Measurements from ENCODE around the gene ETS2.

ETS2 gene

DNA sequence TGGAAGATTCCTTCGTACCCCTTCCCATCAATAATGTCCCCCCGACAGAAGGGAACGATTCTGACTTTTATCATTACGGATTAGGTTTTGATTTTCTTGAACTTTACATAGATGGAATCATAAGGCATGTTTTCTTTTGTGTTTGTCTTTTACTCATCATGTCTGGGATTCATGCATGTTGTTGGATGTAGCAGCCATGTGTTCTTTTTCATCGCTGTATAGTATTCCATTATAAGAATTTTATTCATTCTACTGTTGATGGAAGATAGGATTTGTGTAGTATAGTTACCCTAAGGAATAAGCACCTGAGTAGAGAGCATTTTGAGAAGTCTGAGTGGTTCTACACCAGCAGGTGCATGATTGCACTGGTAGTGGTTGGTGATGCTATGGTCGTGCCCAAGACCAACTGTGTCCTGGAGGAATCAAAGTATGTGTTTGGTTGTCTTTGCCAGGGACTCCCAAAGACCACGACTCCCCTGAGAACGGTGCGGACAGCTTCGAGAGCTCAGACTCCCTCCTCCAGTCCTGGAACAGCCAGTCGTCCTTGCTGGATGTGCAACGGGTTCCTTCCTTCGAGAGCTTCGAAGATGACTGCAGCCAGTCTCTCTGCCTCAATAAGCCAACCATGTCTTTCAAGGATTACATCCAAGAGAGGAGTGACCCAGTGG is 13.5 kb downstream of the ETS2 start:
- Histone ChIP-seq H3K27me3 (ENCODE audit: low read length) (no peaks in the 10 kb centered on the region), H3K4me3 (ENCODE audit: insufficient read depth, low read length, poor library complexity, severe bottlenecking) (no peak overlapping the region), H3K4me2 (ENCODE audit: low read depth, low read length, poor library complexity, severe bottlenecking) (no peak overlapping the region), H3K9ac (ENCODE audit: low read length) (no peak overlapping the region), H3K9me2 (replicated peaks; ENCODE audit: insufficient read depth, low read length) (no peaks in the 10 kb centered on the region), H3K9me3 (ENCODE audit: insufficient read depth, low read length) (no peaks in the 10 kb centered on the region), H2AFZ (ENCODE audit: low read depth, low read length, severe bottlenecking) (no peak overlapping the region), H3K27ac (ENCODE audit: low read depth, low read length) (no peak overlapping the region), H3K79me2 (ENCODE audit: insufficient read depth, low read length) (no peaks in the 10 kb centered on the region), H3K36me3 (ENCODE audit: low read length) (peaks cover 30% of the 10 kb centered on the region), H4K20me1 (ENCODE audit: low read depth, low read length) (no peaks in the 10 kb centered on the region), H3F3A (ENCODE audit: insufficient read depth) (no peaks in the 10 kb centered on the region)
- TF ChIP-seq EZH2phosphoT487 (conservative IDR thresholded peaks at IDR 0.05; ENCODE audit: low read length), result no peak
- TF ChIP-seq, protein P1, sequence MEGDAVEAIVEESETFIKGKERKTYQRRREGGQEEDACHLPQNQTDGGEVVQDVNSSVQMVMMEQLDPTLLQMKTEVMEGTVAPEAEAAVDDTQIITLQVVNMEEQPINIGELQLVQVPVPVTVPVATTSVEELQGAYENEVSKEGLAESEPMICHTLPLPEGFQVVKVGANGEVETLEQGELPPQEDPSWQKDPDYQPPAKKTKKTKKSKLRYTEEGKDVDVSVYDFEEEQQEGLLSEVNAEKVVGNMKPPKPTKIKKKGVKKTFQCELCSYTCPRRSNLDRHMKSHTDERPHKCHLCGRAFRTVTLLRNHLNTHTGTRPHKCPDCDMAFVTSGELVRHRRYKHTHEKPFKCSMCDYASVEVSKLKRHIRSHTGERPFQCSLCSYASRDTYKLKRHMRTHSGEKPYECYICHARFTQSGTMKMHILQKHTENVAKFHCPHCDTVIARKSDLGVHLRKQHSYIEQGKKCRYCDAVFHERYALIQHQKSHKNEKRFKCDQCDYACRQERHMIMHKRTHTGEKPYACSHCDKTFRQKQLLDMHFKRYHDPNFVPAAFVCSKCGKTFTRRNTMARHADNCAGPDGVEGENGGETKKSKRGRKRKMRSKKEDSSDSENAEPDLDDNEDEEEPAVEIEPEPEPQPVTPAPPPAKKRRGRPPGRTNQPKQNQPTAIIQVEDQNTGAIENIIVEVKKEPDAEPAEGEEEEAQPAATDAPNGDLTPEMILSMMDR (IDR thresholded peaks at IDR 0.05; ENCODE audit: insufficient read depth, low read length, poor library complexity, severe bottlenecking), result no peak

DNA sequence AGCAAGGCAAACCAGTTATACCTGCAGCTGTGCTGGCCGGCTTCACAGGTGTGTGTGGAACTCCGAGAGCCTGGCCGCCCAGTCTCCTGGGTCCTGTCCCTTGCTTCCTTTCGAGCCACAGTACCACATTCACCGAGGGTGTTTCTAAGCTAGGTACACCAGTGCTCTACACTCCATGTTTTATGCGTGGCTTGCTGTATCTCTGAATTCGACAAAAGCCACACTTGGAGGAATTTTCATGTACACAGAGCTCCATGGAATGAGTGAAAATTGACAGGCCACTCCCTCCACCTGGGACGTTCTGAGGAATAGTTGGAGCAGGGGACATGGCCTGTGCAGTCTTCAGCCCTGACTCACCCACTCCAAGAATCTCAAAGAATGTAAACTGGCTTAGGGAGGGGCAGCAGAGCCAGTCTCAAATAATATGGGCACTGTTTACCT is 14.0 kb downstream of the ETS2 start:
- no peak overlapping the region for H3K9ac ChIP-seq (ENCODE audit: low read length)
- no peaks in the 10 kb centered on the region for H3K9me3 ChIP-seq (ENCODE audit: insufficient read depth, low read length)
- H3K79me2 ChIP-seq (ENCODE audit: insufficient read depth, low read length), result no peaks in the 10 kb centered on the region
- TF ChIP-seq, protein P1 (IDR thresholded peaks at IDR 0.05; ENCODE audit: insufficient read depth, low read length, poor library complexity, severe bottlenecking), result no peak
- TF ChIP-seq EZH2phosphoT487 (conservative IDR thresholded peaks at IDR 0.05; ENCODE audit: low read length), result no peak
- no peak overlapping the region for H3K27ac ChIP-seq (ENCODE audit: low read depth, low read length)
- H3K4me2 ChIP-seq (ENCODE audit: low read depth, low read length, poor library complexity, severe bottlenecking), result no peak overlapping the region
- H3F3A ChIP-seq (ENCODE audit: insufficient read depth), result no peaks in the 10 kb centered on the region
- H3K9me2 ChIP-seq (replicated peaks; ENCODE audit: insufficient read depth, low read length), result no peaks in the 10 kb centered on the region
- H3K36me3 ChIP-seq (ENCODE audit: low read length), result peaks cover 33% of the 10 kb centered on the region
- H3K27me3 ChIP-seq (ENCODE audit: low read length), result no peaks in the 10 kb centered on the region
- no peak overlapping the region for H2AFZ ChIP-seq (ENCODE audit: low read depth, low read length, severe bottlenecking)
- H3K4me3 ChIP-seq (ENCODE audit: insufficient read depth, low read length, poor library complexity, severe bottlenecking), result no peak overlapping the region
- no peaks in the 10 kb centered on the region for H4K20me1 ChIP-seq (ENCODE audit: low read depth, low read length)

DNA sequence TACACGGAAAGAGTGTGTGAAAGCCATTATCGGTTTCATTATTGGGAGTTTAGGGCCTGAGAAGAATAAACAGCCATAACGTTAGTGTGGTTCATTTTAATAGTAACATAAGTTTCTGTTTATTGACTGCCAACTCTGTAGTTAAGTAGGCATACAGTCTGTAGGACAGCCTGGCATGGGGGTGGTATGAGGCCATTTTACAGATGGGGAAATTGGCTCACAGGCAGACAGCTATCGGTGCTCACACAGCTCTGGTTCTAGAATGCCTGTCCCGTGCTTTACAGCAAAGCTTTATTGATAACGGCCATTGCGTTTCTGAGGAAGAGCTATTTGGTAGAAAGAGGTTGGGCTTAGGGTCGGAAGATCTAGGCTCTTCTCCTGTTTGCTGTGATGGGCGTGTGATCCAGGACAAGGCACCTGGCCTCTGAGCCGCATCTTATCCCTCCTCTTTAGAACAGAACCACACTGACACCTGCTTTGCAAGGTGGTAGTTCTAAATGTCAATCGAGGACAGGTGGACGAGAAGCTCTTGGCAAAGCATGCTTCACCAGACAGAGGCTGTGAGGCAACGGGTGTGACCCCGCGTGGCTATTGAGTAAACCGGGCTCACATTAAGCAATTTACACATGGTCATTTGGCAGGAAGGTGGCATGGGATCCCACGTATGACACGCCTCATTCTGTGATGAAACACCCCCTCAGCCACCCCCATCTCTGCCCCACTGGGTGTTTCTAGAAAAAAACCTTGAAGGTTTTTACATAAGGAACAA is 14.9 kb downstream of the ETS2 start:
- H4K20me1 ChIP-seq (ENCODE audit: low read depth, low read length), result no peaks in the 10 kb centered on the region

More for the DNA sequence above, 14.9 kb downstream of the ETS2 start:
- Histone ChIP-seq H3K27ac (ENCODE audit: low read depth, low read length) (no peak overlapping the region), H3K4me3 (ENCODE audit: insufficient read depth, low read length, poor library complexity, severe bottlenecking) (no peak overlapping the region), H2AFZ (ENCODE audit: low read depth, low read length, severe bottlenecking) (no peak overlapping the region), H3F3A (ENCODE audit: insufficient read depth) (no peaks in the 10 kb centered on the region), H3K9me3 (ENCODE audit: insufficient read depth, low read length) (no peaks in the 10 kb centered on the region), H3K9me2 (replicated peaks; ENCODE audit: insufficient read depth, low read length) (no peaks in the 10 kb centered on the region), H3K4me2 (ENCODE audit: low read depth, low read length, poor library complexity, severe bottlenecking) (no peak overlapping the region), H3K79me2 (ENCODE audit: insufficient read depth, low read length) (no peaks in the 10 kb centered on the region), H3K27me3 (ENCODE audit: low read length) (no peaks in the 10 kb centered on the region), H3K36me3 (ENCODE audit: low read length) (peaks cover 34% of the 10 kb centered on the region), H3K9ac (ENCODE audit: low read length) (no peak overlapping the region)
- TF ChIP-seq, protein P1 (IDR thresholded peaks at IDR 0.05; ENCODE audit: insufficient read depth, low read length, poor library complexity, severe bottlenecking), result no peak
- no peak for TF ChIP-seq EZH2phosphoT487 (conservative IDR thresholded peaks at IDR 0.05; ENCODE audit: low read length)
